Measurements from ENCODE around the gene MAP4K1.
A peak's percentile ranks its signal among the peaks of the same experiment; 100 is the strongest.

Gene MAP4K1

DNA sequence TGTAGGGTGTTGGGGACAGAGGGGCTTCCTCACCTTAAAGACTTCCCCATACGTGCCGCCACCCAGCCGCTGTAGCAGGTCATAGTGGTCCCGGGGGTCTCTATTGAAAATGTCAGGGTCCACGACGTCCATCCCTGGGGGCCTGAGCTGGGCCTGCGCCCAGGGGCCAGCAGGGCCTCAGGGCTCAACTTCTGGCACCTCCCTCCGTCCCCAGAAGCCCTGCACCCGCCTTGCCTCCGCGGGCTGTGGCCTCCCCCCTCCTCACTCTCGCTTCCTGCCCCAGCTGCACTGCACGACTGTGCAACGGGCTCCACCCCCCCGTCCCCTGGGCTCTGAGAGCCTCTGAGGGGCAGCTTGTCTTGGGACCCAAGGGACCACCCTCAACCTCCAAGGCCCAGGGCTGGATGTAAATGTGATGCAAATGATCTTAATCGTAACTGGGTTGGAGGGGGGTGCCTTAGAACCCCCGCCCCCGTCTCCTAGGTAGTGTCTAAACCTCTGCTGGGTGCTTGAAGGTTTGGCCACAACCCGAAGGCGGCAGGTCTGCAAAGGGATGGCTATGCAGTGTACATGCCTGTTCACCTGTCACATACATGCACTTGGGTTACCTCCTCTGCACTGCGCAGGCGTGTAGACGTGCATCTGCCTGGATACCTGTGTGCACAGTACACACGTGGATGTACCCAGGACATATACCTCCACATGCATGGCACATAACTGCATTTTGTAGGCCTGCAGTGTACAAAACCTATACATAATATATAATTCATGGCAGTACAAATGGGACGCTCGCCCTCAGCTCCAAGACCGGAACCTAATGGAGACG lies at the start of gene MAP4K1:
Gene MAP4K1 (minus strand): TSS at position 190 of the 826 bp plus-strand sequence. CDS start 58 bp downstream, at position 132.
- peak; percentile 58 for DNase-seq (ENCODE audit: low read depth)

DNA sequence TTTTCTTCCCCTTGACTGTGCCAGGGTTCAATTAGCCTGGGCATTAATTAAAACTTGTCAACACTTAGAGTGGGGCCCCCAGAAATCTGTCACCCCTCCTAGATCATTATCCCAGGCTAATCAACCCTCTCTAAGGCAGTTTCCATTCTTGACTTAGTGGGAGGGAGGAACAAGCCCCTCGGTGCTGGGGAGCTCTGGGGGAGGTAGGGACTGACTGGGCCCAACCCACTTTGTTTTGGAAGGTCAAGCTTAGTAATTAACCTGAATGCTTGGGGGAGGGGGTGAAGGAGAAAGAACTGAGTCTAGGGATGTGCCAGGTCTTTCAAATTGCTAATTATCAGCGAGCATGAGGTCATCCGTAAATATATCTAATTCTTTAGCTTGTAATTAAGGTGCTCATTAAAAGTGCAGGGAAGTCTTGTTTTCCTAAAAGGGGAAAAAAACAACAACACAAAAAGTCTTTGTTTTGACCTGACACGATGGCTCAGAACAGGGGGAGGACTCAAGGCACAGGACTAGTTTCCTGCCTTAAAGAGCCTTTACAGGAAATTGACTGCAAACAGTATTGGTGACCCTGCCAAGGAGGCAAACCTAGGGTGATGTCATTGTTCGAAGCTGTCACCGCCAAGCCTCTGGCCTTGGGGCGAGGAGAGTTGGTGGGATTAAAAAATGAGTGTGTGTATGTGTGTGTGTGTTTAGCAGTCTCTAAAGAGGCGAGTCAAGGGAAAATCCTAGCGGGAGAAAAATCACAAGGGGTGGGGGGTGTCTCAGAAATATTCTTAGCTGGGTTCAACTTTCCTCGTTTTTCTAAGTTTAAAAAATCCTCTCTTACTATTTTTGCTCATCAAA lies 49.1 kb upstream of the MAP4K1 start:
- DNase-seq (ENCODE audit: low read depth), result no peak

DNA sequence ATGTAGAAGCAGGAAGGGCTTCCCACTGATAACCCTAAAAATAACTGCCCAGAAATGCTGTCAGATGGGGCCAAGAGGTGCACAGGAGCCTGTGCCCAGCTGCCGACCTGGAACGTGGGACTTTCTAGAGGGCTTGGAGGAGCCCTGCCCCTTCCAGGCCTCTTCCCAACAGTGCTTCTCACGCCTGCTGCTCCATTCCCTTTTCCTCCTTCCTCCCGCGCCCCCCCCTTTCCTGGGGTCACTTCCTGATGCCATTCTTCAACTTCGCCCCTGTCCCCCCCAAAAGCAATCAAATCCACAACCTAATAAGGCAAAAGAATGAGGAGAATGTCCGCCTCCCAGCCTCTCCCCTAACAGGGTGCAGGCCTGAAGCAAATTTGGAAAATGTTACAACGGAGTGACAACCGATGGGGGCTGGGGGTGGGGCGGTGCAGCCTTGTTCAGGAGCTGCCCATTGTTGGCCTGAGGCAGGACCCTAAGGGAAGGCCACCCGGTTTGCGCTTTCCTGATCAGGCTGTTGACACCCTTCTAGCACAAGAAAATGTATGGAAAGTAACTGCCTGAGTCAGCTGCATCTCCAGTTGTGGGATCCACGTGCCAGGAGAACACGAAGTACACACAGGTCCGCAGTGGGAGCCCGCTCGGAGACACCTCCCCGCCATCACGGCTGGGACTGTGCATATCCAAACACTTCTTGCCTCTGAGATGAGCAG lies 48.4 kb upstream of the MAP4K1 start:
- DNase-seq (ENCODE audit: low read depth), result no peak

DNA sequence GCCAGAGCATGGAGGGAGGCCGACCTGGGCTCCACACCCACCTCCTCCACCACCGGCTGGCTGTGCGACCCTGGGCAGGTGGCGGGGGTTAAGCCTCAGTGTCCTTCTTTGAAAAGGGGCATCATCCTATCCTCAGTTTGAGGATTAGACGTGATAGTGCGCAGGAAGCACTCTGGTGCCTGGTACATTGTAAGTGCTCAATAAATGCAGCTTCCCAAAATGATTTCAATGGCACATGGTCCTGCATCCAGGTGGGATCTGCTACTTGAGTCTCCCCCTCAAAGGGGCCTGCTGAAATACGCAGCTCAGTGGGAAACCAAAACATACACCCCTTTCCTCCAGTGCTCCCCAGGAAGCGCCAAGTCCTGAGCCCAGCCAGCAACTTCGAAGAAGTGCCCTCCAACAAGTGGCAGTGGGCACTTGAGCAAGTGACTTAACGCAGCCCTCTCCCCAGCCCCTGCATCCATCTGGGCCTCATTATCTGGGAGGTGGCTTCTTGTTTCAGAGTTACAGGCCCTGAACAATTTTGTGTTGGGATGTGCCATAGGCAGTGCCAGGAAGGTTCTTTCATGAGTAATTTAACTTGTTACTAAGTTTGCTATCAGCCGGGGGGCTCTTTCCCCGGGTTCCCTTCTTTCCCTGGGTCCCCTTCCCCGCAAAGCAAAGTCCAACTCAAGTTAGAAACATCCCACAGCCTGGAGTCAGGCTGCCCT lies 47.6 kb upstream of the MAP4K1 start:
- DNase-seq (ENCODE audit: low read depth), result no peak

DNA sequence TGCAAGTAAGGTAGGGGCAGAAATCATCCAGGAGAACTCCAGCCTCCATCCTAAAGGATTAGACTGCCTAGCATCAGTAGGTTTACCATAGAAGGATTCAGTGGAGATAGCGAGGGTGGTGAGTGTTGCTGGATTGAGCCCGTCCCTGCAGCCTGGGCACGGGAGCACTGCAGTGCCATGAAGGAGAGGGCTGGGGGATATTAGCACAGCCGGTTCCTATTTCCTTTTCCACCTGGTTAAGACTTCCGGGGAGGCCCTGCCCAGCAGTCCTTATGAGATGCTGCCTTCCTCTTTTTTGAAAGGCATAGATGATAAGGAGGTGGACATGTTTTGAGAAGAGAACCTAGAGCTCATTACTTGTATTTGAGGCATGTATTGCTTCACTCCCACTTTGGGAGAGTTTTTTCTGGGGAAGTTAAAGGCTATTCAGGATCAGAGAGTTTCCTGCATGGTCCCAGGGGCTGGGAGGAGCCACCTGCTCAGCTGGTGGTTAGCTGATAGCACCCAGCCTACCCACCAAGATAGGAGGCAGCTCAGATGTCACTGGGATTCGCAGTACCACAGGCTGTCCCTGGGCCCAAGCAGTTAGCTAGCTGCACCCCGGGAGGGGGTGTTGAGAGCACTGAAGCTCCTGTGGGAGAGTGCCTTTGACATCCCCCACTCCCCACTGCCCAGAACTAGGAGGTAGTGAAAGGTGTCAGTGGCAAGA lies 46.9 kb upstream of the MAP4K1 start:
- DNase-seq (ENCODE audit: low read depth), result no peak

DNA sequence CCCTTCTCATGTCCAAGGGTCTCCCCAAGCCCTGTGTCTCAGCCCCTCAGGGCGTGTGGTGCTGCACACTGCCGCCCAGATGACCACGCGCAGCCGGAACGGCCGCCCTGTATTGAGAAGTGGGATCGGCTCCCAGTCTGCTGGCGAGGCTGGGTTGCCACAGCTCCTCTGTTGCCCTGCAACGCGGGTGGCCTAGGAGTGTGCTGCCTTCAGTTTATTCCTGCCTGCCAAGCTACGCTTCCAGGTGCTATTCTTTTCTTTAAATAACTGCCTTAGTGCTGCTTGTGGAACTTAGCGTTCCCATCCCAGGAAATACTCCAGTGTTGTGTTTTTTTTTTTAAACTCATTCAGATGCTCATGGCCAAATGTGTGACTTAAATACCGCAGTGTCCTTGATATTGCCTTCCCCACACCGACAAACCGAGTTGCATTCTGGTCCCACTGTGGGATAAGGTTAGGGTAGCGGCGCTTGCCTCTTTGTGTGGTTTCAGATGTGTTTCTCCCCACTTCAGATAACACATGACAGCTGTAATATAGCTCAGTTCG lies 46.3 kb upstream of the MAP4K1 start:
- no peak for DNase-seq (ENCODE audit: low read depth)

DNA sequence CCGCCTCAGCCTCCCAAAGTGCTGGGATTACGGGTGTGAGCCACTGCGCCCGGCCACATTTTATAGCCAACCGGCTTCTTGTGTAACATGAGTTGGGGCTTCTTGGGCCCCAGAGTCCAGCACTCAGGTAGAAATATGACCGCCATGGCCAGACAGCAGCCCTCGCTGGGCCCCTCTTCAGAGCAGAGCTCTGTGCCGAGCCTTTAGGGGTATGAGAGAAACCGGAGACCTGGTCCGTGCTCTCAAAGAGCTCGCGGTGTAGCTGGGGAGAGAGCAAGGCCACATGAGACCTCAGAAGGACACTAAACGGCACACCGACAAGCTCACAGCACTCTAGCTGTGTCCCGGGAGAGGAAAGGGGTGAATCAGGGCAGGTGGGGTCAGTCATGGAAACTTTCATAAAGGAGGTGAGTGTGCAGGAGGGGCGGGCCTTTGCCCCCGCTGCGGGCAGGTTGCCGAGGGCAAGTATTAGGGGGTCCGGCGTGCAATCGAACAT lies 45.5 kb upstream of the MAP4K1 start:
- DNase-seq (ENCODE audit: low read depth), result no peak

DNA sequence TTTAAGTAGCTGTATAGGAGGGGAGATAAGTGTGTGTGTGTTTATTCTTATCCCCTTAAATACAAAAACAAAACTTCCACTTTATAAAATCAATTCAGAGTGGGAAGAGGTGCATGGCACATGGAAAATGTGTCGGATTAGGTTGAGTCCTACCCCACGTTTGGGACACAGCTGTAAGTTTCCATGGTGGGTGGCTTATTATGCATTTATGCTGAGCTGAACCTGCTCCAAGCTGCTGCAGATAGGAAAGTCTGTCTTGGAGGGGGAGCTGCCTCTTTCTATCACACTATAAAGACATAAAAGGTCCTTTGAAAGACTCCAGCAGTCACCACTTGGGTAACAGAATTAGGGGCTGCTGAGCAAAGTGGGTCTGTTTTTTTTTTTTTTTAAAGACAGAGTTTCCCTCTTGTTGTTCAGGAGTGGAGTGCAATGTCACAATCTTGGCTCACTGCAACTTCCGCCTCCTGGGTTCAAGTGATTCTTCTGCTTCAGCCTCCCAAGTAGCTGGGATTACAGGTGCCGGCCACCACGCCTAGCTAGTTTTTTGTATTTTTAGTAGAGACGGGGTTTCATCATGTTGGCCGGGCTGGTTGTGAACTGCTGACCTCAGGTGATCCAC lies 44.9 kb upstream of the MAP4K1 start:
- no peak for DNase-seq (ENCODE audit: low read depth)

DNA sequence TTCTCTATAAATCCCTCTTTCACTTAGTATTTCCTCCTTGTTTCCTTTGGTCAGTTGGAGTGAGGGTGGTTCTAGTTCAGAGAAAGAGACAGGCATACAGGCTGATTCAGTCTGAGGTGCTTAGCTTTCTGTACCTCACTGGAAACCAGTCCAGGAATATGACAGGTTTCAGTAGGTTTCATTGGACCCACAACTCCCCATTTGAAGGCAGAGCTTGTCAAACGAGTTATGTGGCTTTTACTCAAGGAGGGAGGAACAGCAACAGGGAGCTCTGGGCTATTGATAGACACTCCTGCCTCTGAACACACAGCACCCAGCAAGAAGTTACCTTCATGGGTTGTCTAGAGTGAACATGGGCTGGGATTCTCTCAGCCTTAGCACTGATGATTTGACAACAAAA lies 44.2 kb upstream of the MAP4K1 start:
- DNase-seq (ENCODE audit: low read depth), result no peak

DNA sequence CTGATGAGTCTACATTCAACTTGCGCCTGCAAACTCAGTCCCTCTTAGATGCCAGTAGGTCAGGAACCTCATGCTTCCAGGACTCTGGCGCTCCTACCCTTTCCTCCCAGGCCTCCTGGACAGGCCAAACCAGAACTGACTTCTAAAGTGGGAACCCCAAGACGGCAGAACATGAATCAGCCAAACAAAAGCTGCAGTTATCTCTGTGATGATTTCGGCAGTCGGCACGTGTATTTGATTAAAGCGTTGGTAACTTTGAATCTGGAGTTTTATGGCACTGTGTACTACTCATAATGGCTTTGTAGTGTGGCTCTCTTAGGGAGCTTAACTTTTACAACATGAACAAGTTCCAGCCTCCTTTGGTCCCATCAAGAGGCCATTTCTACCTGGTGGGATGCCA lies 43.4 kb upstream of the MAP4K1 start:
- DNase-seq (ENCODE audit: low read depth), result no peak

DNA sequence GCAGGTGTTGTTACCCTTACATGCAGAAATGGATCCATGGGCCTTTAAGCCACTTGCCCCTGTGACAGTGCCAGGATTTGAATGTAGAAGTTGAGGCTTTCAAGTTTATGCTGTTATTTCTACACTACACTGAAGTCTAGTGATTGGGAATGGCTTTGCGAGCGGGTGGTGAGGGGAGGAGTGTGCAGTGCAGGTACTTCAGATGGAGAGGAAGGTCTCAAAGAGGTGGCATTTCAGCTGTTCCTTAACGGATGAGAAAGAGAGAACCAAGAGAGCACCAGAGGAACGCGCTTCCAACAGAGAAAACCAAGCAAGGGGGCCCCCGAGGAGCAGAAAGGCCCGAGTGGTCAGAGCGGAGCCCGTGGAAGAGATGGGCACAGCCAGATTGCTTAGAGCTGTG lies 43.0 kb upstream of the MAP4K1 start:
- no peak for DNase-seq (ENCODE audit: low read depth)

DNA sequence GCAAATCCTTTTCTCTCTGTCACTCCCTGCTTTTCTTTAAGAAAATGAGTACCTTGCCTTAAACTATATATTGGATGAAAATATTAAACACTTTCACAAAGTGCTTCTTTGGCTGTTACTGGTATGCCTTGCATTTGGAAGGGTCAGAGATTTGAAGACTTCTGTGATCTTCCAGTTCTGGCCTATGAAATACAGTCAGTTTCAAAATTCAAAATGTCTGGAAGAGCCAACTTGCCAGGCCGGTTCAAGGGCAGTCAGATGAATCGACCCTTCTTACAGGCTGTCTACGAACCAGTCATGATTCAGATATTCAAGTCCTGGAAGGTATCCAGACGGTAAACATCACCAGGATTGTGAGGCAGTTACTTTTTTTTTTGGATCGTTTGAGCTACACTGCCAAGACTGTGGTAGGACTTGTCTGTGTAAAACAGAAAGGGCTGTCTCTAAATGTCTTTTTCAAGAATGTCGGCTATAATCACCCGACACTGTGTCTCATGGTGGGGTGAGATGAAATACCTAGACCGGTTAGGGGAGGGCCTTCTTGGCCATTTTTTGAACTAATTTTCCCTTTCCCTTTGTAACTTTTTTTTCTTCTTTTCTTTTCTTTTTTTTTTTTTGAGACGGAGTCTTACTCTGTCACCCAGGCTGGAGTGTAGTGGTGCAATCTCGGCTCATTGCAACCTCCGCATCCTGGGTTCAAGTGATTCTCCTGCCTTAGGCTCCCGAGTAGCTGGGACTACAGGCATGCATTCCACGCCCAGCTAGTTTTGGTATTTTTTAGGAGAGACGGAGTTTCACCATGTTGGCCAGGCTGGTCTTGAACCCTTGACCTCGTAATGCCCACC lies 40.9 kb upstream of the MAP4K1 start:
- no peak for DNase-seq (ENCODE audit: low read depth)

DNA sequence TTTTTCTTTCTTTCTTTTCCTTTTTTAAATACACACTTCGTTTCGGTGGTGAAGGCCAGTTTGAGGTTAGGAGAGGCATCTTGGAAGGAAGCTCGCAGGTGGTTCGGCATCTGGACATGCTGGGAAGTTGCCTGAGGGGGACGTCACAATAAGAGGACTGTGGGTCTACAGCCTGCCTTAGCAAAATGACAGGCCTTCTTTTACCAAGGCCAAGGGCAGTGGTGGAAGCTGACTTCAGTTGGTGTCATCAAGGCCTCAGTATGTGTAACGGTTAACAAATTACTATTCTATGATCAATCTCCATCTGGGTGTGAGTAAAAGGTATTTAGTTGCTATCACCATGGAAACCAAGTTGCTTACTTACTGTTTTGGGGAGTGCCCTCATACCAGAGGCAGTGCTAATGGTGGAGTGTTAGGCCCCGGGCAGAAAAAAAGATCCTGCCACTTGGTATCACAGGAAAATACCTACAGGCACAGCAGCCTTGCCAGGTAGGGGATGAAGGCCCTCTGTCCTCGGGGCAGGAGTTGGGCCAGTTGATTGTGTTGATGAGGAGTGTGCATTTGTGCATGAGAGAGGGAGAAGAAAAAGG lies 40.0 kb upstream of the MAP4K1 start:
- DNase-seq (ENCODE audit: low read depth), result no peak

DNA sequence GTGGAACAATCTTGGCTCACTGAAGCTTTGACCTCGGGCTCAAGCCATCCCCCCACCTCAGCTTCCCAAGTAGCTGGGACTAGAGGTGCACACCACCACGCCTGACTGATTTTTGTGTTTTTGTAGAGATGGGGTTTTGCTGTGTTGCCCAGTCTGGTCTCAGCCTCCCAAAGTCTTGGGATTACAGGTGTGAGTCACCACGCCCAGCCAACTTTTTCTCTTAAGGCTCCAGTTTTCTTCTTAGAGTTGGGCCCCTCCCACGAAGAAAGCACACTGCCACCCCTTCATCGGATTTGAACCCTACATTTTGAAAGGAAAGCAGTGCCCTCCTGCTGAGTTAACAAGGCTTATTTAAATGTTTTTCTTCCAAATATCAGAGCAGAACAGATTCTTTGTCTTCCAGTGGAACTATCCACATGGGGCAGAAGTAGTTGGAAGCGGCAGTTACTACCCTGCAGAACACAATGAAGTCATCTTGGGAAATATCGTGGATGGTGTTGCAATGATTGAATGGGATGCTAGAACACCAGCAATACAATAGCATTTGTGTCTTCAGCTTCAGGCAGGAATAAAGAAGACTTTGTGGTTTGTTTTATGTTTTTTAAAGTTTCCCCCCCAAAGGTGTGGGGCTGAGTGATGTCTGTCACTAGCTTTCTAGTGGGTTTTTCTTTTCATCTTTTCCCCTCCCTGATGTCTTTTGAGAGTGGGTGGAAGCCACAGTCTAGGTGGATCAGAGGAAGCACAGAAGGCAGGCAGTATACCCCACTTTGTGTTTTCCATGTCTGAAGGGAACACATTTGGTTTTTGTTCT lies 38.6 kb upstream of the MAP4K1 start:
- DNase-seq (ENCODE audit: low read depth), result no peak

DNA sequence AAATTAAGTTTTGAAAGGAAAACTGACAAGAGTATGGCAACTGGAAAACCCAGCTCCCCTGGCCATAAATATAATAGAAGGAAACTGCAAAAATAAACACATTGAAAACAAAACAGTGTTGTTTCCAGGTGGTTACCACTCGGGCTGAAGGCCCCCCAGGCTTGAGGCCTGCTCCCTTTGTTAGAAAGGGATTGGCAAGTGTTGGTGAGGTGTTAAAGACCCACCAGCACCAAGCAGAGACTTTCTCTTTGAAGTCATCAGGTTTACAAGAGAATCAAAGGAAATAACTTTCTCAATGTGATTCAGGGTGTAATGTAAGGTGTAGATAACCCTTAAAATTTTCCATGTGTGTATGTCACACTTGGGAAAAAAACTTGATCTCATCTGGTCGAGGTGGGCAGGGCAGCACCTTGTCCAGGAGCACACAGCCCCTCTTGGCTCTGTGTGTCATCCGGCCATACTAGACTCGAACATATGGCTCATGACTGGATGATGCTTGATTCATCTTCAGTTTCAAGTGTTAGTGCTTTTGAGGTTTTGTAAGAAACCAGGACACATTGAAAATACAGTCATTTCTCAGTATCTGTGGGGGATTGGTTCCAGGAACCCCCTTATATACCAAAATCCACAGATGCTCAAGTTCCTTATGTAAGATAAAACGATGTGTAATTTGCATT lies 37.5 kb upstream of the MAP4K1 start:
- no peak for DNase-seq (ENCODE audit: low read depth)

DNA sequence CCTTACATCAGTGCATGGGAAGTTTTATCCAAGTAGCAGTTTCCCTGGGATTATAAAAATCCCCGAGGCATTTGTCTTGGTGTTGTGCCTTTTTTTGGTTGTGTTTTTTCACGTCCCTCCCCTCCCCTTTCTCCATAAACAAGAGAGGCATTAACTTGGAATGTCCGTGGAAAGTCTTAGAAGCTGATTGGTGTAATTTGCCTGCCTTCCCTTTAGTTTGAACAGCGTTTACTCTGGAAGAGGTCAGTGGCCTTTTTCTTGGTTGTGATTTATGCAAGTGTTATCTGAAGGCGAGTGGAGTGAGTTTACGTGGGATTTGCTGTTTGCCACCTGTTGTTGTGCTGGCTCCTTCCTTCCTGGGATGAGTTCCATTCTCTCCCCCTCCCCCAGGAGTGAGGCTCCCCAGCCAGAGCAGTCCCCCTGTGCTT lies 36.9 kb upstream of the MAP4K1 start:
- DNase-seq (ENCODE audit: low read depth), result no peak

DNA sequence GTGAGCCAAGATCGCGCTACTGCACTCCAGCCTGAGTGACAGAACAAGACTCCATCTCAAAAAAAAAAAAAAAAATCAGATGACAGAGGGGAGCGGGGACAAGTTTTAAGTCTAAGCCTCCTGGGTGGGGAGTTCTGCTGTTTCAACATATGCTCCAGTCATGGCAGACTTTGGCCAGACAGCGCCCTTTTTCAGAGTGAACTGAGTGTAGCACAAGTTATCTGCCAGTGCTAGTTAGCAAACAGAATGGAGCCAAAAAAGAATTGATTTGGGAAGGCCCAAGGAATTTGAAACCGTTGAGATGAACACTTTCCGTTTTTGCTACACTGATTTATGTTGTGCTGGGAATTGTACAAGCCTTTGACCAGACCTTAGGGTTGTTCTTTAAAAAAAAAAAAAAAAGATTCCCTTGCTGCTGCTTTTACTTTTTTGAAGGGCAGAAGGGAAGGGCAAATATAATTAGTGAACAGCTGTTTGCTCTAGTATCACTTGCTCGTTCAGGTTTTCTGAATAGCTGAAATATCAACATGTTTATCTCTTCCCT lies 35.3 kb upstream of the MAP4K1 start:
- no peak for DNase-seq (ENCODE audit: low read depth)
